Measurements from ENCODE around the gene MAP2K2. TPM values are rescaled to one million over a fixed set of nuclear protein-coding genes. Genes with fewer than 3 reads are reported as not detected.
A peak's percentile ranks its signal among the peaks of the same experiment; 100 is the strongest.

MAP2K2 gene
- total and polyA plus RNA-seq, 12 donors, result 91.5 to 288 (median 116) TPM

GRCh38 chr19:4061178-4061682 is 62.7 kb downstream of the MAP2K2 start:
- intact Hi-C loops (cut with DNase I), result loop anchor here in 3 of 10 donors (5.0 to 10.0 kb wide), 3 partner anchors 44 to 74 kb away; partner anchors contain the start of genes EEF2 (in 1 of the 3) and PIAS4 (in 1 of the 3)
- H3K4me3 ChIP-seq, result peak overlapping the region in 9 of 10 donors; percentile 23 to 91 (median 46)
- DNase-seq, result peak; percentile 72 to 83
- H3K27me3 ChIP-seq, result no peaks in the 10 kb centered on the region
- peak overlapping the region; percentile 92 to 99 (median 98) for H3K27ac ChIP-seq
- H3K9me3 ChIP-seq, result no peaks in the 10 kb centered on the region
- peak in 4 of 8 donors; percentile 22 to 31 (median 24) for ATAC-seq
- H3K36me3 ChIP-seq, result peaks cover 0 to 27% (median 3%) of the 10 kb centered on the region in 9 donors
- WGBS, 2 donors, result 14 to 16% methylated on average over 22 to 23 of the region's 23 CpGs
- peaks cover 56 to 76% (median 73%) of the 10 kb centered on the region in 9 donors for H3K4me1 ChIP-seq
- no peak for TF ChIP-seq CTCF (IDR thresholded peaks at IDR 0.05)

- TF ChIP-seq CTCF (IDR thresholded peaks at IDR 0.05), result no peak
- intact Hi-C loops (cut with DNase I), result loop anchor here in 3 of 10 donors (5.0 to 10.0 kb wide), 3 partner anchors 43 to 73 kb away; partner anchors contain the start of genes EEF2 (in 1 of the 3) and PIAS4 (in 1 of the 3)
- no peak for DNase-seq
- Histone ChIP-seq H3K36me3 (peaks cover 0 to 31% (median 3%) of the 10 kb centered on the region in 9 donors), H3K4me3 (peak overlapping the region in 9 of 10 donors; percentile 23 to 91 (median 46)), H3K27ac (peak overlapping the region; percentile 92 to 99 (median 98)), H3K4me1 (peaks cover 56 to 76% (median 73%) of the 10 kb centered on the region in 9 donors), H3K9me3 (no peaks in the 10 kb centered on the region), H3K27me3 (no peaks in the 10 kb centered on the region)
- 71 to 79% methylated on average over 16 of the region's 16 CpGs for WGBS, 2 donors
- no peak for ATAC-seq
These were observed 63.2 kb downstream of the MAP2K2 start for GRCh38 chr19:4060621-4061177.

- peak overlapping the region in 8 of 10 donors; percentile 14 to 91 (median 46) for H3K4me3 ChIP-seq
- intact Hi-C loops (cut with DNase I), result loop anchor here in 4 of 10 donors (5.0 to 10.0 kb wide), 4 partner anchors 43 to 73 kb away; partner anchors contain the start of genes EEF2 (in 1 of the 4) and PIAS4 (in 1 of the 4)
- 52 to 65% methylated on average over 40 to 42 of the region's 42 CpGs for WGBS, 2 donors
These were observed 63.9 kb downstream of the MAP2K2 start for GRCh38 chr19:4059891-4060620.

More at GRCh38 chr19:4059891-4060620, 63.9 kb downstream of the MAP2K2 start:
- no peaks in the 10 kb centered on the region for H3K9me3 ChIP-seq
- H3K4me1 ChIP-seq, result peaks cover 56 to 76% (median 73%) of the 10 kb centered on the region in 9 donors
- H3K27ac ChIP-seq, result peak overlapping the region; percentile 92 to 99 (median 98)
- TF ChIP-seq CTCF (IDR thresholded peaks at IDR 0.05), result no peak
- H3K36me3 ChIP-seq, result peaks cover 0 to 38% (median 6%) of the 10 kb centered on the region in 9 donors
- ATAC-seq (peak; percentile 5 to 50 (median 20)), DNase-seq (peak; percentile 74 to 77)
- no peaks in the 10 kb centered on the region for H3K27me3 ChIP-seq

Measured in heart right ventricle (tissue), 16 donors.